Measurements from ENCODE around the gene LIFR. TPM values are rescaled to one million over a fixed set of nuclear protein-coding genes. Genes with fewer than 3 reads are reported as not detected.
"Not testable (repeated sequence)": the region's sequence is repeated elsewhere in the genome, so short reads cannot be mapped to it uniquely, and the experiment has no call there.

Gene LIFR
- total and polyA plus RNA-seq, 7 donors: 0.23 to 79.6 (median 43.0) TPM

DNA sequence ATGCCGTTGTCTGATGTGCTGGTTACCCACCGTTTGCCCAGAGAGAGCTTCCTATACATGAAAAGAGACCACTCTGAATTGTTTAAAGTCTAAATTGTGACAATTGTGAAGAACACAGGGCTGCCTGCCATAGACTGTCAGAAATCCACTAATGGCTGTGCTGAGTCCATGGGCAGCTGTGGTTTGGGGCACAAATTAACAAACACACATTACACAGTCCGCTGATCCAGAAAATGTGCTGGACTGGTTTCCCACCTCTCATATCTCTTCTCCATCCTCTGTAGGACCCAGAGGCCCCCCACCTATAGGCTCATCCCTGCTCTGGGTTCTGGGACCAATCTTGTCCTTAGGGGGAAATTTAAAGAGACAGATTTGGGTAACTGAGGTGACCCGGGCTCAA, 19.0 kb upstream of the LIFR start:
- intact Hi-C loops (cut with DNase I): no loop called here
- no peak overlapping the region for H3K27ac ChIP-seq

GRCh38 chr5:38574009-38574408, 17.6 kb upstream of the LIFR start:
- no peak for DNase-seq
- WGBS, 2 donors: 81 to 88% methylated on average over 4 of the region's 4 CpGs

More for the DNA sequence above, 19.0 kb upstream of the LIFR start:
- DNase-seq: no peak
- Histone ChIP-seq H3K27me3 (no peaks in the 10 kb centered on the region), H3K9me3 (no peaks in the 10 kb centered on the region), H3K36me3 (no peaks in the 10 kb centered on the region), H3K4me3 (no peak overlapping the region), H3K4me1 (no peaks in the 10 kb centered on the region)
- no peak for TF ChIP-seq EP300 (IDR thresholded peaks at IDR 0.05)
- no peak for TF ChIP-seq CTCF (IDR thresholded peaks at IDR 0.05)
- no peak for TF ChIP-seq POLR2A (IDR thresholded peaks at IDR 0.05)
- no peak for TF ChIP-seq POLR2AphosphoS5 (IDR thresholded peaks at IDR 0.05)
- WGBS, 2 donors: 89 to 93% methylated on average over 4 of the region's 4 CpGs

DNA sequence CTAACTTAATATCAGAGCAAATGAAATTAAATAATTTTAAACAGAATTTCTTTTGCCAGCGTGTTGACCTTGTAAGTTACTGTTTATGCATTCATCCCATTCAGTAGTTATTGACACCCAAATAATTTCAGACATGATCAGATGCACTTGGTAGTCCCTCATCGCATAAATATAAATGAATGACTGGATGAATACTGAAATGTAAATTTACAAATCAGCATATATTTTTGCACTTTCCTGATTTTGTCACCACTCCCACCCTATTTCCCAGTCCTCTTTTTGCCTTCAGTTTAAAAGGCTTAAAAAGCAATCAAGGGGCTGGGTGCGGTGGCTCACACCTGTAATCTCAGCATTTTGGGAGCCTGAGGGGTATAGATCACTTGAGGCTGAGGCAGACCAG, 17.1 kb upstream of the LIFR start:
- no peak overlapping the region for H3K27ac ChIP-seq
- no peaks in the 10 kb centered on the region for H3K27me3 ChIP-seq
- 89 to 94% methylated on average over 3 of the region's 3 CpGs for WGBS, 2 donors
- DNase-seq: no peak
- intact Hi-C loops (cut with DNase I): no loop called here
- H3K9me3 ChIP-seq: no peaks in the 10 kb centered on the region
- TF ChIP-seq POLR2A (IDR thresholded peaks at IDR 0.05) (no peak), EP300 (IDR thresholded peaks at IDR 0.05) (no peak), CTCF (IDR thresholded peaks at IDR 0.05) (no peak), POLR2AphosphoS5 (IDR thresholded peaks at IDR 0.05) (no peak)
- H3K36me3 ChIP-seq: no peaks in the 10 kb centered on the region
- H3K4me3 ChIP-seq: no peak overlapping the region
- H3K4me1 ChIP-seq: no peaks in the 10 kb centered on the region

More at GRCh38 chr5:38574009-38574408, 17.6 kb upstream of the LIFR start:
- H3K27me3 ChIP-seq: no peaks in the 10 kb centered on the region
- no peak overlapping the region for H3K4me3 ChIP-seq
- no peak overlapping the region for H3K27ac ChIP-seq
- no peak for TF ChIP-seq POLR2AphosphoS5 (IDR thresholded peaks at IDR 0.05)
- no peak for TF ChIP-seq POLR2A (IDR thresholded peaks at IDR 0.05)
- no peak for TF ChIP-seq EP300 (IDR thresholded peaks at IDR 0.05)
- no peak for TF ChIP-seq CTCF (IDR thresholded peaks at IDR 0.05)
- no peaks in the 10 kb centered on the region for H3K36me3 ChIP-seq
- H3K4me1 ChIP-seq: no peaks in the 10 kb centered on the region
- intact Hi-C loops (cut with DNase I): no loop called here
- H3K9me3 ChIP-seq: no peaks in the 10 kb centered on the region

DNA sequence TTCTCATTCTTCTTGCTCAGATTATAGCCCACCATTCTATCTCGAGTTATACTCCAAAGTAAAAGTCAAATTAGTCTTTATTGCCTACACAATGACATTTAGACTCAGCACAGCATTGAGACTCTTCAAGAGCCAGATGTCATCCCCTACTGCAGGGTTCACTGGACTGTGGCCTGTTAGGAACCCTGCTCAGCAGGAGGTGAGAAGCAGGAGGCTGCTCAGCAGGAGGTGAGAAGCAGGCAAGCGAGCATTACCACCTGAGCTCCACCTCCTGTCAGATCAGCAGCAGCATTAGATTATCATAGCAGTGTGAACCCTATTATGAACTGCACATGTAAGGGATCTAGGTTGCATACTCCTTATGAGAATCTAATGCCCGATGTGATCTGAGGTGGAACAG, 12.7 kb upstream of the LIFR start:
- DNase-seq: no peak
- TF ChIP-seq POLR2A (IDR thresholded peaks at IDR 0.05) (no peak), EP300 (IDR thresholded peaks at IDR 0.05) (no peak), POLR2AphosphoS5 (IDR thresholded peaks at IDR 0.05) (no peak), CTCF (IDR thresholded peaks at IDR 0.05) (no peak)
- Histone ChIP-seq H3K27me3 (no peaks in the 10 kb centered on the region), H3K9me3 (no peaks in the 10 kb centered on the region), H3K36me3 (no peaks in the 10 kb centered on the region), H3K4me3 (no peak overlapping the region), H3K4me1 (no peaks in the 10 kb centered on the region), H3K27ac (no peak overlapping the region)
- 68 to 80% methylated on average over 3 of the region's 3 CpGs for WGBS, 2 donors
- intact Hi-C loops (cut with DNase I): no loop called here

GRCh38 chr5:38567306-38567705, 10.9 kb upstream of the LIFR start:
- H3K27me3 ChIP-seq; H3K4me1 ChIP-seq; DNase-seq; H3K36me3 ChIP-seq; H3K27ac ChIP-seq; intact Hi-C loops (cut with DNase I); H3K9me3 ChIP-seq; H3K4me3 ChIP-seq: not testable (repeated sequence)
- 90 to 92% methylated on average over 2 of the region's 2 CpGs for WGBS, 2 donors

Measured in sigmoid colon (tissue), 7 donors.